Memory B cell (primary cell): ENCODE results near the gene TPCN1.
A peak's percentile ranks its signal among the peaks of the same experiment; 100 is the strongest.

ENCODE experiments used
- ATAC-seq: fragments of 150-1000 bp; cut with Tn5 transposase; 2 replicates; pipeline ENCODE4 v1.10.0; 2021; ENCODE audit warnings: low read depth, mild to moderate bottlenecking, moderate library complexity
- DNase-seq, 2 donors: peaks; one replicate each; pipeline ENCODE4 v3.0.0; 2022; ENCODE audit warnings: low spot score in 2 of 2
- H3K27ac Mint-ChIP-seq: one replicate; pipeline ENCODE4 v1.8.0; 2022; ENCODE audit warnings: mild to moderate bottlenecking, moderate library complexity, mixed read lengths
- H3K27me3 Mint-ChIP-seq: one replicate; pipeline ENCODE4 v1.8.0; 2022; ENCODE audit warnings: mixed read lengths
- H3K36me3 Mint-ChIP-seq: one replicate; pipeline ENCODE4 v1.8.0; 2022; ENCODE audit warnings: mild to moderate bottlenecking, mixed read lengths
- H3K4me1 Mint-ChIP-seq: one replicate; pipeline ENCODE4 v1.8.0; 2022; ENCODE audit warnings: mixed read lengths
- H3K4me3 Mint-ChIP-seq: one replicate; pipeline ENCODE4 v1.8.0; 2022; ENCODE audit warnings: mild to moderate bottlenecking, moderate library complexity, mixed read lengths
- H3K9me3 Mint-ChIP-seq: one replicate; pipeline ENCODE4 v1.8.0; 2022; ENCODE audit warnings: mixed read lengths

The TPCN1 gene

GRCh38 chr12:113186033-113186365, 35.3 kb upstream of the TPCN1 start:
- no peak for ATAC-seq

DNA sequence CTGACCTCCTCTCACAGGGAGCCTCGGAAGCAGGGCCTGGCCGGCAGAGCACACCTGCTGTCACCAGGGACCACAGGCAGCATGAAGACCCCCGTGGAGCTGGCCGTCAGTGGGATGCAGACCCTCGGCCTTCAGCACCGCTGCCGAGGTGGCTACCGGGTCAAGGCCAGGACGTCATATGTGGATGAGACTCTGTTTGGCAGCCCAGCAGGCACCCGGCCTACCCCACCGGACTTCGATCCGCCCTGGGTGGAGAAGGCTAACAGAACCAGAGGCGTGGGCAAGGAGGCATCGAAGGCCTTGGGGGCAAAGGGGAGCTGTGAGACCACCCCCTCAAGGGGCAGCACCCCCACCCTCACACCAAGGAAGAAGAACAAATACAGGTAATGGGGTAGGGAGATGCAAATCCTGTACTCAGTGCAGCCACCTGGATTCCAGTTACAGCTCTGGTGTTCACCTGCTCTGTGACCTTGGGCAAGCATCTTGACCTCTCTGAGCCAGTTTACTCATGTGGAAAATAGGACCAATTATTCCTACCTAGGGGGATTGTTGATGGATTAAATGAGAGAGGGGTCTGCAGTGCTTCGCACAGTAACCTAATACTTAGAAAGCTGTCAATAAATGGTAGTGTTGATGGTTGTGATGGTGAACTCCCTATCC, 34.5 kb upstream of the TPCN1 start:
- H3K27me3 Mint-ChIP-seq: no peaks in the 10 kb centered on the region
- H3K27ac Mint-ChIP-seq: peak overlapping the region; percentile 71
- DNase-seq: no peak
- H3K4me1 Mint-ChIP-seq: peaks cover 24% of the 10 kb centered on the region
- H3K4me3 Mint-ChIP-seq: peak overlapping the region; percentile 93
- no peak for ATAC-seq
- H3K9me3 Mint-ChIP-seq: no peaks in the 10 kb centered on the region
- H3K36me3 Mint-ChIP-seq: peaks cover 9% of the 10 kb centered on the region

More at GRCh38 chr12:113186033-113186365, 35.3 kb upstream of the TPCN1 start:
- Mint-ChIP-seq H3K4me3 (peak overlapping the region; percentile 93), H3K27me3 (no peaks in the 10 kb centered on the region), H3K4me1 (peaks cover 24% of the 10 kb centered on the region), H3K27ac (peak overlapping the region; percentile 96), H3K9me3 (no peaks in the 10 kb centered on the region), H3K36me3 (peaks cover 9% of the 10 kb centered on the region)
- DNase-seq: no peak

- peaks cover 7% of the 10 kb centered on the region for H3K36me3 Mint-ChIP-seq
- H3K27ac Mint-ChIP-seq: no peak overlapping the region
- no peaks in the 10 kb centered on the region for H3K27me3 Mint-ChIP-seq
- no peaks in the 10 kb centered on the region for H3K9me3 Mint-ChIP-seq
- peaks cover 20% of the 10 kb centered on the region for H3K4me1 Mint-ChIP-seq
- no peak overlapping the region for H3K4me3 Mint-ChIP-seq
- DNase-seq: no peak
- no peak for ATAC-seq
Measured at GRCh38 chr12:113189361-113189760, 31.9 kb upstream of the TPCN1 start.

- DNase-seq (no peak), ATAC-seq (no peak)
- H3K36me3 Mint-ChIP-seq: peaks cover 7% of the 10 kb centered on the region
- no peaks in the 10 kb centered on the region for H3K9me3 Mint-ChIP-seq
- H3K27ac Mint-ChIP-seq: no peak overlapping the region
- H3K4me1 Mint-ChIP-seq: peaks cover 15% of the 10 kb centered on the region
- H3K27me3 Mint-ChIP-seq: no peaks in the 10 kb centered on the region
- H3K4me3 Mint-ChIP-seq: no peak overlapping the region
Measured at GRCh38 chr12:113190761-113191160, 30.5 kb upstream of the TPCN1 start.

DNA sequence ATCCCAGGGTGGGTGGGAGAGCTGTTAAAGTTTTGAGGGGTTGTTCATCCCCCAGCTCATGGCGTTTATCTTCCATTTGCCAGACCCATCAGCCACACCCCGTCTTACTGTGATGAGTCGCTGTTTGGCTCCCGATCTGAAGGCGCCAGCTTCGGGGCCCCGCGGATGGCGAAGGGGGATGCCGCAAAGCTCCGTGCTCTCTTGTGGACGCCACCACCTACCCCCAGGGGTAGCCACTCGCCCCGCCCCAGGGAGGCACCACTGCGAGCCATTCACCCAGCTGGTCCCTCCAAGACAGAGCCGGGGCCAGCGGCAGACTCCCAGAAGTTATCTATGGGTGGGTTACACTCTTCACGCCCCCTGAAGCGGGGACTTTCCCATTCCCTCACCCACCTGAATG, 30.0 kb upstream of the TPCN1 start:
- Mint-ChIP-seq H3K27ac (no peak overlapping the region), H3K36me3 (peaks cover 7% of the 10 kb centered on the region), H3K4me3 (no peak overlapping the region), H3K4me1 (peaks cover 14% of the 10 kb centered on the region), H3K27me3 (no peaks in the 10 kb centered on the region), H3K9me3 (no peaks in the 10 kb centered on the region)
- no peak for ATAC-seq
- no peak for DNase-seq

DNA sequence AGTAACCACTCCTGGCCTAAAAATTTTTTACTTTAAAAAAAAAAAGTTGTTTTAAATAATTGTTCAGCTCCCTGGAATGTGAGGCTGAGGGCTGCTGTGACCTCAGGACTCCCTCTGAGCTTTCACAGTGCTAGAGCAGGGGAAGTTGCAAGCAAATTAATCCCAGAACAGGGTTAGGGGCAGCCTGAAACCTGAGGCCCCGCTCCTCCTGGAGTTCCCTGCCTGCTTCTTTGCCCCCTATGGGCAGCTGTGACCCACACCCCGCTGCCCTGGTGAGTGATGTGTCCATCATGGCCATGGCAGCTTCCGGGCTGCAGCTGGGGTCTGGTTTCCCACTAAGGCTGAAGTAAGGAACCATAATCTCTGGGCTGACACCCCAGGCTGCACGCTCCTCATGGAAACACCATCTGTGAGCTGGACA, 26.3 kb upstream of the TPCN1 start:
- no peaks in the 10 kb centered on the region for H3K9me3 Mint-ChIP-seq
- ATAC-seq: no peak
- DNase-seq: no peak
- no peak overlapping the region for H3K27ac Mint-ChIP-seq
- no peak overlapping the region for H3K4me3 Mint-ChIP-seq
- no peaks in the 10 kb centered on the region for H3K27me3 Mint-ChIP-seq
- peaks cover 2% of the 10 kb centered on the region for H3K36me3 Mint-ChIP-seq
- peaks cover 9% of the 10 kb centered on the region for H3K4me1 Mint-ChIP-seq

DNA sequence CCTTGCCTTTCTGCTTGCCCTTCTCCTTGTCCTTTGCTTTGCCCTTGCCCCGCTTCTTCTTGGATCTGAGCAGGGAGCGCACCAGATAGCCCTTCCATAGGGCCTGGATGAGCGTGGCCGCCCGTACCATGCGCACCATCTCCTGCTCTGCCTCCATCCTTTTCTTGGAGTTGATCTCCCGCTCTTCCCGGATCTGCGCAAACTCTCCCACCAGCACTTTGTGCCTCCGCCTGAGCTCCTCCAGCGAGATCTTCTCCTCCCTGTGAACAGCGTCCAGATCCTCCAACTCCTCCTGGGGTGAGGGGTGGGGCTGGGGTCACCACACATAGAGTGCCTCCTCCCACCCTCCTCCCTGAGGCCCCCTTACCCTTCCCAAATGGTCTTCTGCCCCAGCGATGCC, 25.7 kb upstream of the TPCN1 start:
- ATAC-seq: no peak
- no peak for DNase-seq
- no peaks in the 10 kb centered on the region for H3K27me3 Mint-ChIP-seq
- peaks cover 2% of the 10 kb centered on the region for H3K36me3 Mint-ChIP-seq
- no peak overlapping the region for H3K27ac Mint-ChIP-seq
- no peak overlapping the region for H3K4me3 Mint-ChIP-seq
- H3K9me3 Mint-ChIP-seq: no peaks in the 10 kb centered on the region
- peaks cover 9% of the 10 kb centered on the region for H3K4me1 Mint-ChIP-seq

GRCh38 chr12:113196582-113196981, 24.7 kb upstream of the TPCN1 start:
- DNase-seq (no peak), ATAC-seq (no peak)
- Mint-ChIP-seq H3K9me3 (no peaks in the 10 kb centered on the region), H3K27ac (no peak overlapping the region), H3K4me3 (no peak overlapping the region), H3K27me3 (no peaks in the 10 kb centered on the region), H3K36me3 (no peaks in the 10 kb centered on the region), H3K4me1 (peaks cover 9% of the 10 kb centered on the region)

- ATAC-seq (peak; percentile 99), DNase-seq (peak; percentile 58 to 61)
- Mint-ChIP-seq H3K9me3 (no peaks in the 10 kb centered on the region), H3K4me1 (peaks cover 9% of the 10 kb centered on the region), H3K27ac (peak overlapping the region; percentile 78), H3K27me3 (no peaks in the 10 kb centered on the region), H3K36me3 (no peaks in the 10 kb centered on the region), H3K4me3 (no peak overlapping the region)
Measured at GRCh38 chr12:113196990-113197389, 24.3 kb upstream of the TPCN1 start.

- Mint-ChIP-seq H3K36me3 (no peaks in the 10 kb centered on the region), H3K27ac (peak overlapping the region; percentile 78), H3K4me3 (no peak overlapping the region), H3K27me3 (no peaks in the 10 kb centered on the region), H3K9me3 (no peaks in the 10 kb centered on the region), H3K4me1 (peaks cover 9% of the 10 kb centered on the region)
- ATAC-seq: peak; percentile 37
- no peak for DNase-seq
Measured at GRCh38 chr12:113197518-113198077, 23.7 kb upstream of the TPCN1 start.

GRCh38 chr12:113198296-113198695, 23.0 kb upstream of the TPCN1 start:
- H3K27me3 Mint-ChIP-seq: no peaks in the 10 kb centered on the region
- ATAC-seq: no peak
- H3K27ac Mint-ChIP-seq: peak overlapping the region; percentile 2
- no peak overlapping the region for H3K4me3 Mint-ChIP-seq
- H3K36me3 Mint-ChIP-seq: no peaks in the 10 kb centered on the region
- DNase-seq: no peak
- H3K9me3 Mint-ChIP-seq: no peaks in the 10 kb centered on the region
- H3K4me1 Mint-ChIP-seq: peaks cover 12% of the 10 kb centered on the region

DNA sequence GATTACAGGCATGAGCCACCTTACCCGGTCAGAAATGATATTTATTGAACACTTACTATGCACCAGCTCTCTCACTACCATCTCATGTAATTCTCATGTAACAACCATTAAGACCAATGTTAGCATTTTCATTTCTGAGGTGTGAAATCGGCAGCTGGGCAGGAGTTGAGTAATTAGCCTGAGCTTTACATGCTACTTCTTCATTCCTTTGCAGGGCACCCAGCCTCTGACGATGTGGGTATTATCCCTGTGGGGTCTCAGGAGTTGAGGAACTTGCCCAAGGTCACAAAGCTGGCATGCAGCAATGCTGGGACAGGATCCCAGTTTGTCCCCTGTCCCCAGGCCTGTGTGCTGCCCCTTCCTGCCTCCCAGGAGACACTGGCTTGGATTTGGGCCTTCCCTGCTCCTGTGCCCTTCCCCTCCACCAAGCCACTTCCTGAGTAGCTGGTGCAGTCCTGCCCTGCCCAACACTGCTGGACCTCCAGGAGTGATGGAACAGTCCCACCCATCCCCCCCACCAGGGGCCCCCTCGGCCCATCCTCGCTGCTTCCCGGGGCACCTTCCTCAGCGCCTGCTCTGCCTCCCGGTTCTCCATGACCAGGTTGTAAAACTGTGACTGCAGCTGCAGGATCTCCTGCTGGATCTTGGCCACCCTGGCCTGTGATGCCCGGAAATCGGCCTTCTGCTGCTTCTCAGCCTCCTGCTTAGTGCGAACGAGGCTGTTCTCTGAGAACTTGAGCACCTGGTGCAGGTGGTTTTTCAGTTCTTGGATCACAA, 21.1 kb upstream of the TPCN1 start:
- Mint-ChIP-seq H3K9me3 (no peaks in the 10 kb centered on the region), H3K27ac (no peak overlapping the region), H3K4me1 (peaks cover 17% of the 10 kb centered on the region), H3K36me3 (no peaks in the 10 kb centered on the region), H3K27me3 (no peaks in the 10 kb centered on the region), H3K4me3 (no peak overlapping the region)
- DNase-seq: no peak
- ATAC-seq: no peak

- Mint-ChIP-seq H3K36me3 (no peaks in the 10 kb centered on the region), H3K9me3 (peaks cover 2% of the 10 kb centered on the region), H3K27ac (no peak overlapping the region), H3K4me3 (no peak overlapping the region), H3K27me3 (no peaks in the 10 kb centered on the region), H3K4me1 (peaks cover 22% of the 10 kb centered on the region)
- DNase-seq (no peak), ATAC-seq (no peak)
Measured at GRCh38 chr12:113201187-113202177, 19.8 kb upstream of the TPCN1 start.
